H1 (cell line): Measurements from ENCODE around the gene AKR7A2. TPM values are rescaled to one million over a fixed set of nuclear protein-coding genes. Genes with fewer than 3 reads are reported as not detected.

ENCODE experiments used
- PHF8 ChIP-seq: fragments of 200-600 bp; sonication (generic); conservative IDR thresholded peaks from 2 replicates; pipeline ENCODE4 v1.7.1; 2012; ENCODE audit warnings: low read depth, mild to moderate bottlenecking, inconsistent platforms, low read length, moderate library complexity
- SP1 ChIP-seq: IDR thresholded peaks from 2 replicates; pipeline ENCODE4 v1.6.1; 2011; ENCODE audit warnings: low read depth, low read length
- TAF1 ChIP-seq: IDR thresholded peaks from 2 replicates; pipeline ENCODE4 v1.6.1; 2011; ENCODE audit warnings: mild to moderate bottlenecking, low read depth, low read length
- polyA plus RNA-seq, 7 experiments: library from polyadenylated mRNA; depleted of rRNA in 3 of 7; stranded (reverse) in 5 of 7; unstranded in 2 of 7; fragments of >200 nt in 5 of 7; fragments of 200-250 nt in 2 of 7; gene quantifications; 1 replicate in 5 of 7; 2 replicates in 1 of 7; 4 replicates in 1 of 7; pipeline versions ENCODE4 v1.2.1 to v1.2.3, GENCODE V29; 2011 to 2013; ENCODE audit warnings: missing spikeins in 2 of 7, mixed read lengths in 2 of 7
- total RNA-seq: library from RNA; stranded (reverse); fragmentation: NEBNext Ultra II Directional; extraction: Animal tissue kit (Norgen Biotek cat#: 25700); gene quantifications from 2 replicates; pipeline ENCODE4 v1.2.1, GENCODE V29; 2021

AKR7A2 gene
- total and polyA plus RNA-seq, 2 of the 8 experiments (the other 6 are each of a cell fraction or from before 2014, with no cell fraction given), result 32.0 to 48.3 TPM

DNA sequence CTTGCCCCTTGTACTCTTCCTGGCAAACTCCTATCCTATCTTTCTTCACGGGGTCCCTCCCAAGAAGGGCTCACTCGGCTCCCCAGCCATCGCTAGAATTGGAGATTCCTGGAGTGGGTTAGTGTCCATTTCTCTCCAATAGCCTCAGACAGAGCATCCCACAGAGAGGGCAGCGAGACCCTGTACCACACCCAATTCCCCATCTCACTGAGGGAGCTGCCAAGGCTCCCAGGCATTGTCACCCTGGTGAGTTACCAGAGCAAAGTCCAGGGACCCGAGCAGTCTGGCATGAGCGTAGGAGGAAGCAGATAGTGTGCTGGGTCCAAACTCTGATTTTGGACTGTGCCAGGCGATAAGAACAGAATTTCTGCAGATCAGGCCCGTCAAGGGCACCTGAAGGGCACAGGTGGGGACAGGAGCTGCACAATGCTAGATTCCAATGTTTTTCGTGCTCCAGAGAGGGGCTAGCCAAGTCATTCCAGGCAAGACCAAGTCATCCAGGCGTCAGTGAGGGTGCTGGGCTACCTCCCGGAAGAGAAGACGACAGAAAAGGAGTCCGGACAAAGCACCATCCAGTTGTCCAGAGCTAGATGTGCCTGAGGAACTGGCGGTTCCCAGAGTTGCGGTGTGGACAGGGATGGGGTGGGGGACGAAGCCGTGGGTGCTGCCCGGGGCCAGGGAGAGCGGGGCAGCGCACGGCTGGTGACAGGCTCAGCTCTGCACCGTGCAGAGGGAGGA, 38.7 kb downstream of the AKR7A2 start (continued):
- TF ChIP-seq PHF8, result no peak
- no peak for TF ChIP-seq SP1
- TF ChIP-seq TAF1, result no peak
